Pancreas (tissue), 10 donors: Measurements from ENCODE around the gene DSC1. TPM values are rescaled to one million over a fixed set of nuclear protein-coding genes. Genes with fewer than 3 reads are reported as not detected.

Experiments
- ATAC-seq, 4 donors: fragments of 200-7000 bp; cut with Tn5 transposase; one replicate each; pipeline versions ENCODE4 v1.8.0 to v1.9.1; 2020; ENCODE audit warnings: mild to moderate bottlenecking in 4 of 4, moderate library complexity in 4 of 4
- DNase-seq, 6 donors: peaks; one replicate each; pipeline ENCODE4 v3.0.0-alpha.2; 2020
- FAIRE-seq: peaks from 2 replicates; lab custom pipeline; 2012; peaks lifted over from hg19 to GRCh38; lab: Jason Lieb, UNC
- H3K27ac ChIP-seq, 4 donors: fragments of 200-600 bp; sonication (generic); 1 replicate in 3 of 4; 2 replicates in 1 of 4; pipeline versions ENCODE4 v1.5.0 to v1.8.0; 2020
- H3K27me3 ChIP-seq, 4 donors: fragments of 200-600 bp; one replicate each; pipeline ENCODE4 v1.8.0; 2021
- H3K36me3 ChIP-seq, 3 donors: fragments of 200-600 bp; sonication (generic) in 1 of 3; one replicate each; pipeline versions ENCODE4 v1.5.0 to v1.8.0; 2020 to 2021
- H3K4me1 ChIP-seq, 3 donors: fragments of 200-600 bp; one replicate each; pipeline ENCODE4 v1.8.0; 2021
- H3K4me3 ChIP-seq, 4 donors: fragments of 200-600 bp; sonication (generic) in 2 of 4; one replicate each; pipeline versions ENCODE4 v1.5.0 to v1.8.0; 2020 to 2021
- H3K9me3 ChIP-seq, 4 donors: fragments of 200-600 bp; one replicate each; pipeline ENCODE4 v1.8.0; 2021
- WGBS, 2 donors: extraction: QIAGEN DNeasy Blood & Tissue Kit; methylation state at CpG; one replicate each; pipeline ENCODE4 v1.1.7; 2013; 5-methylcytosine and 5-hydroxymethylcytosine counted together
- intact Hi-C, 3 donors: fragments of 100-400 bp; cut with DNase I; formaldehyde crosslinking; loops; one replicate each; pipeline versions ENCODE4 v1.11.1 to v1.14.2; 2022
- polyA plus RNA-seq, 2 donors: library from polyadenylated mRNA; stranded (reverse); fragments of 200-250 nt; gene quantifications; one replicate each; pipeline ENCODE4 v1.2.3, GENCODE V29; 2013
- total RNA-seq, 6 donors: library from RNA; stranded (reverse); fragmentation: NEBNext Ultra II Directional in 4 of 6; extraction: Animal tissue kit (Norgen Biotek cat#: 25700) in 4 of 6; gene quantifications; one replicate each; pipeline versions ENCODE4 v1.2.1 to v1.2.4, GENCODE V29; 2021 to 2023
- TF ChIP-seq, protein P1 (sequence below), 4 donors: fragments of 200-600 bp; sonication (generic) in 3 of 4; IDR thresholded peaks; one replicate each; pipeline versions ENCODE4 v1.5.0 to v1.8.0; 2021; ENCODE audit warnings: antibody characterized with exemption in 4 of 4
- donor health status: healthy with polysubstance abuse.
- donor health status: DM: no; HTN: no; CAD: no; lungs with moderate emphysema.
- donor health status: DM: no; HTN: no; CAD: no.
- donor health status: control.
- donor health status: control.
- donor health status: Bipolar disorder and iron deficiency.
- donor health status: DM: yes; HTN: yes; CAD: no.
- donor health status: DM: no; HTN: no; CAD: no.
- donor health status: DM: no; HTN: no; CAD: no.
- donor health status: DM: yes; HTN: yes; CAD: no.

The DSC1 gene
- total and polyA plus RNA-seq, 8 donors = not detected

DNA sequence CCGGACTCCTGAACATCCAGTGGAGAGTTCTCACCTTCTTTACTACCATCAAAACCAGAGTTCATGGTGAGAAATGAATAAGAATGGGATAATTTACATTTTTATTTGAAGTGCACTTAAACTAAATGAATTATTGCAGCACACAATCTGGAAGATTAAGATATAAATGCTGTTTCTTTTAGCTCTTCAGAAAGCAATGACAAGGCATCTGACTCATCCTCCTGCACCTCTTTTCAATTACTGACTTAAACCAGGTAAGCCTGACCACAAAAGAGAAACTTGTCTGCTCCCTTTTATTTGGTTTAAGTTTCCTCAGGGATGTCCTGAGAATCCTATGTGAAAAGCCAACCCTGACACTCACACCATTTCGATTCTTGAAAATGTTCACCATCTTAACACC lies 59.7 kb downstream of the DSC1 start:
- WGBS, 2 donors = 93 to 94% methylated on average over 2 of the region's 2 CpGs
- Histone ChIP-seq H3K4me3 (no peak overlapping the region), H3K27me3 (no peaks in the 10 kb centered on the region), H3K9me3 (no peaks in the 10 kb centered on the region), H3K4me1 (peaks cover 0 to 18% (median 7%) of the 10 kb centered on the region in 3 donors), H3K27ac (peak overlapping the region in 1 of 4 donors; percentile 99), H3K36me3 (no peaks in the 10 kb centered on the region)
- TF ChIP-seq, protein P1, sequence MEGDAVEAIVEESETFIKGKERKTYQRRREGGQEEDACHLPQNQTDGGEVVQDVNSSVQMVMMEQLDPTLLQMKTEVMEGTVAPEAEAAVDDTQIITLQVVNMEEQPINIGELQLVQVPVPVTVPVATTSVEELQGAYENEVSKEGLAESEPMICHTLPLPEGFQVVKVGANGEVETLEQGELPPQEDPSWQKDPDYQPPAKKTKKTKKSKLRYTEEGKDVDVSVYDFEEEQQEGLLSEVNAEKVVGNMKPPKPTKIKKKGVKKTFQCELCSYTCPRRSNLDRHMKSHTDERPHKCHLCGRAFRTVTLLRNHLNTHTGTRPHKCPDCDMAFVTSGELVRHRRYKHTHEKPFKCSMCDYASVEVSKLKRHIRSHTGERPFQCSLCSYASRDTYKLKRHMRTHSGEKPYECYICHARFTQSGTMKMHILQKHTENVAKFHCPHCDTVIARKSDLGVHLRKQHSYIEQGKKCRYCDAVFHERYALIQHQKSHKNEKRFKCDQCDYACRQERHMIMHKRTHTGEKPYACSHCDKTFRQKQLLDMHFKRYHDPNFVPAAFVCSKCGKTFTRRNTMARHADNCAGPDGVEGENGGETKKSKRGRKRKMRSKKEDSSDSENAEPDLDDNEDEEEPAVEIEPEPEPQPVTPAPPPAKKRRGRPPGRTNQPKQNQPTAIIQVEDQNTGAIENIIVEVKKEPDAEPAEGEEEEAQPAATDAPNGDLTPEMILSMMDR (IDR thresholded peaks at IDR 0.05) = no peak
- intact Hi-C loops = no loop called here
- ATAC-seq (no peak), FAIRE-seq (no peak), DNase-seq (no peak)

DNA sequence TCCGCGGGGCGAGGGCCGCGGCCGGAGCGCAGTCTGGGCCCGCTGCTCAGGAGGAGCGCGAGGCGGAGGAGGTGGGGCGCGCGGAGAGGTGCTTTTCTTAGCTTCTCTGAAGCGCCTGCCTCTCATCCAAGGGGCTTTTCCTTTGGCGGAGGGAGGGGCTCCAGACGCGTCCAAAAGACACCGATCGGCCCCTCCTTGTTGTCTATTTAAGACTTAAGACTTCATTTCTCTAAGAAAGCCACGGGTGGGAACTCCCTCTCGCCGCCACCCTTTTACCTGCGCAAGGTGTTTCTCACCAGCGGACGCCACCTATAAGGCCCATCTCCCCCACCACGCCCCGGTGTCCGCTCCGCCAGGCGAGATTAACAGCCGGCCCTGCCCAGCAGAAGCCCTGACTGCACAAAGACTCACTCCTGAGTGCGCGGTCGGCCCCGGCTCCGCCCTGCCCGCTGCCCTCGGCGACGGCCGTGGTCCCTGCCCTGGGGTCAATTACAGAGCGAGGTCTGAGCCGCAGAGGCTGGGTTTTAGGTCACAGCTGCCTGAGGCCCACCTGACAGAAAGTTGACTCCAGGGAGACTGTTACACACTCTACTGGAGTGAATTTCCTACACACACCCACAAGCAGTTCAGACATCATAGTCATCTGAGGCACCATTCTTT lies 60.5 kb downstream of the DSC1 start, which contains the start of gene DSC2:
DSC2 (minus strand) TSS at position 397 of the 660 bp plus-strand sequence. CDS start 450 bp downstream, outside the sequence.
- Histone ChIP-seq H3K4me1 (peaks cover 0 to 18% (median 7%) of the 10 kb centered on the region in 3 donors), H3K9me3 (no peaks in the 10 kb centered on the region), H3K27me3 (no peaks in the 10 kb centered on the region), H3K36me3 (no peaks in the 10 kb centered on the region), H3K4me3 (peak within 1 kb of the TSS; percentile 53 to 79 (median 64)), H3K27ac (peak within 1 kb of the TSS; percentile 81 to 99 (median 97))
- intact Hi-C loops = no loop called here
- ATAC-seq (peak; percentile 62 to 74 (median 66)), DNase-seq (peak; percentile 63 to 84 (median 70)), FAIRE-seq (no peak)
- TF ChIP-seq, protein P1 (IDR thresholded peaks at IDR 0.05) = no peak
- 1 to 3% methylated on average over 44 of the region's 44 CpGs for WGBS, 2 donors

DNA sequence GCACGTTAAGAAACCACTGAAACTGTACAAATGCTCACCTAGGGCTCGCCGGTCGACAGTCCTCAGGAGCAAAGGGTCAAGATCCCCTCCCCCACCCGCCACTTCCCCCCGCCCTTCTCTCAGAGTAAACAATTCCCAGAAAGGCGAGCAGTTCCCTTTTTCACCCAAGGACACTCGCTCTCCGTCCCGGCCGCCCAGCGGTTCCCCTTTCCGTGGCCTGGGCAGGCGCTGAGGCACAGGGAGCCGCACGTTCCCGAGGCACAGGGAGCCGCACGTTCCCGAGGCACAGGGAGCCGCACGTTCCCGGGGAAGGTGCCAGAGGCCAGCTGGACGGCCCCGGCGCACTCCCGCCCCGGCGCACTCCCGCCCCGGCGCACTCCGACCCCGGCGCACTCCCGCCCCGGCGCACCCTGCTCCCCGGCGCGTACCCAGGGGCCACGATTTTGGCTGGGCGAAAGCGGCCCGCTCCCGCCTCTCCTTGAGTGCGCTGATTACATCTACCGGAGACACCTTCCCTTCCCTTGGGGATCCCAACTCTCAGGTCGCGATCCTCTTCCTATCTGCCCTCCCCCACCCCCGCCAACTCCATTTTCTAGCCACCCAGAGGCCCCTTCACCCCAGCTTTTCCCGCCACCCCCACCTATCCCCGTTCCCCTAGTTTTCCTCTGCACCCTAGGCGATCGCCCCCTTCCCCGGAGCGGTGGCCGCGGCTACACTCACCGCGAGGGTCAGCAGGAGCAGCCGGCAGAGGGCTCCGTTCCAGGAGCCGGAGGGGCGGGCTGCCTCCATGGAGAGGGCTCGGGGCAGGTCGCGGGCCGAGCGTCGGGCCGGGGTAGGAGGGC lies 61.3 kb downstream of the DSC1 start:
- FAIRE-seq (no peak), DNase-seq (peak; percentile 84 to 95 (median 90)), ATAC-seq (peak; percentile 83 to 91 (median 90))
- Histone ChIP-seq H3K4me3 (peak overlapping the region; percentile 53 to 79 (median 64)), H3K4me1 (peaks cover 0 to 18% (median 7%) of the 10 kb centered on the region in 3 donors), H3K27ac (peak overlapping the region; percentile 81 to 99 (median 97)), H3K9me3 (no peaks in the 10 kb centered on the region), H3K27me3 (no peaks in the 10 kb centered on the region), H3K36me3 (no peaks in the 10 kb centered on the region)
- WGBS, 2 donors = 0 to 1% methylated on average over 27 to 72 of the region's 72 CpGs
- TF ChIP-seq, protein P1 (IDR thresholded peaks at IDR 0.05) = no peak
- intact Hi-C loops = no loop called here

DNA sequence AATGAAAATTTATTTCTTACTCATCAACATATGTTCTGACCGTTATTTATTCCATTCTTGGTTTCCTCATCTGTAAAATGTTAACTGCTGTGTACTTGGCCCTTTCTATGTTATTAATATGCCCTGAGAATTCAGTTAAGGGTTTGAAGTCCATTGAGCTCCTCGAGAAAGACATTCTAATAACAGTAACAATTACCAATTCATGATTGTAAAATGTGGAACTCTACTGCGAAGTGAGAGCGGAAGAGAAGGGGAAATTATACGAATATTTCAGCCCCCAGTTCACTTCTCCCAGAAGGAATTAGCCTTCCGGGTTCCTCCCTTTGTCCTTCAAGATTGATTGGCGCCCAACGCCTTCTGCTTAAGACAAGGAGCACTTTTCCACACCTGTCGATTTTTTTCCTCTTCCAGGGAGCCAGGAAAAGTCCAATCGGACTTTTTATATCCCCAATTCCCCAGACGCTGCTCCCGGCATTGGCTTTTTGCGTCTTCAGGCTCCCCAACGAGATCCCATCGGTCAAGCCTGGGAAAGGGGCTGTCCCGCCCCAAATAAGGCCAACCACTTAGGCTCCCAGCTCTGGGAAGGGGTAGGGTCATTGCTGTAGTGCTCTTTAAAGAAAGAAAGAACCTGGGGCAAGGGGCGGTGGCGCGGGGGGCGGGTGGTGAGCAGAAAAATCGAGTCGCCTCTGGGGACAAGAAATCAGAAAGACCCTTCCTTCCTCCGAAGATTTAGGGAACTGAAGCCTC lies 62.0 kb downstream of the DSC1 start:
- 4 to 5% methylated on average over 22 to 23 of the region's 23 CpGs for WGBS, 2 donors
- peak overlapping the region; percentile 81 to 99 (median 97) for H3K27ac ChIP-seq
- FAIRE-seq (no peak), ATAC-seq (peak; percentile 18 to 36 (median 34)), DNase-seq (peak in 4 of 6 donors; percentile 31 to 48 (median 38))
- H3K27me3 ChIP-seq = no peaks in the 10 kb centered on the region
- no peaks in the 10 kb centered on the region for H3K9me3 ChIP-seq
- H3K36me3 ChIP-seq = no peaks in the 10 kb centered on the region
- peaks cover 0 to 18% (median 7%) of the 10 kb centered on the region in 3 donors for H3K4me1 ChIP-seq
- TF ChIP-seq, protein P1 (IDR thresholded peaks at IDR 0.05) = no peak
- peak overlapping the region; percentile 53 to 79 (median 64) for H3K4me3 ChIP-seq
- intact Hi-C loops = no loop called here
